Skin epidermis (tissue), 12 donors: ENCODE data around the gene APOC4.
A peak's percentile ranks its signal among the peaks of the same experiment; 100 is the strongest.

Experiments used
- H3K27ac ChIP-seq, 21 experiments: fragments of 200-600 bp; sonication (generic) in 11 of 21; one replicate each; pipeline ENCODE4 v1.5.0; 2020; ENCODE audit warnings: mild to moderate bottlenecking in 3 of 21, inconsistent platforms in 2 of 21, moderate library complexity in 2 of 21
- H3K4me3 ChIP-seq, 7 experiments: fragments of 200-600 bp; sonication (generic) in 2 of 7; one replicate each; pipeline ENCODE4 v1.5.0; 2020; ENCODE audit warnings: inconsistent platforms in 2 of 7, mild to moderate bottlenecking in 2 of 7, moderate library complexity in 1 of 7

APOC4 gene

DNA sequence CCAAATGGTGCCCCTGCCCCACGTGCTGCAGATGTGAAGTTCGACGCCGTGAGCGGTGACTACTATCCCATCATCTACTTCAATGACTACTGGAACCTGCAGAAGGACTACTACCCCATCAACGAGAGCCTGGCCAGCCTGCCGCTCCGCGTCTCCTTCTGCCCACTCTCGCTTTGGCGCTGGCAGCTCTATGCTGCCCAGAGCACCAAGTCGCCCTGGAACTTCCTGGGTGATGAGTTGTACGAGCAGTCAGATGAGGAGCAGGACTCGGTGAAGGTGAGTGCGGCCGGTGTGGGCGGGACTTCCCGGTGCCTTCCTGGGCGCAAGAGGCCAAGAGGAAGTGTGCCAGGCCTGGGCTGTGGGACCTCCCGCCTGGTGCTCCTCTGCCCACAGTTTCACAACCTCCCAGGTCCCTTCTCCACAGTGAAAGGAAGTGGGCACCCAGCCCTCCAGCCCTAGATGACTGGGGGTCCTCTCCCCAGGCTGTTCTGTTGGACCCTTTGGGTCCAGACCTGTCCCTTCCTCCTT is 45.2 kb downstream of the APOC4 start:
- peak overlapping the region in 4 of 21 experiments; percentile 21 to 65 (median 47) for H3K27ac ChIP-seq
- H3K4me3 ChIP-seq = no peak overlapping the region

- Histone ChIP-seq H3K4me3 (no peak overlapping the region), H3K27ac (peak overlapping the region in 6 of 21 experiments; percentile 3 to 65 (median 28))
Observed at GRCh38 chr19:44988273-44988672, 46.2 kb downstream of the APOC4 start.

DNA sequence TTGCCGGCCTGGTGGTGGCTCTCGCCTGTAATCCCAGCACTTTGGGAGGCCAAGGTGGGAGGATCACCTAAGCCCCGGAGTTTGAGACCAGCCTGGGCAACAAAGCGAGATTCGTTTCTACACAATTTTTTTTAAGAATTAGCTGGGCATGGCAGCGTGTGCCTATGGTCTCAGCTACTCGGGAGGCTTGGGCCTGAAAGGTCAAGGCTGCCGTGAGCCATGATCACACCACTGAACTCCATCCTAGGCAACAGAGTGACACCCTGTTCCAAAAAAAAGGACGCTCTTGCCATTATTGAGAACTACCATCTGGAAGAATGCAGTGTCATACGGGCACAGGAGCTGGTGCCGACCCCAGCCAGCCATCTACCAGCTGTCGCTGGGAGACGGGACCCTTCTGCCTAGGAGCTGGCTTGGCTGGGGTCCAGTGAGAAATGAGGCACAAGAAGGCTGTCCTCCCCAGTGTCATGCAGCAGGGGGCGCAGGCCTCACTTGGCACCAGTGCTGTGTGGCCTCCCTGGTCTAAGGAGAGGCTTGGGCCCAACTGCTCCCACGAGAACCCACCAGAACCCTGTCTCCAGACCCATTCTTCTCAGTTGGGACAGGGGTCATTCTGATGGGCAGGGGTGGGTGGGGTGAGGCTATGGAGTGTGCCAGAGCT is 47.0 kb downstream of the APOC4 start:
- H3K4me3 ChIP-seq = no peak overlapping the region
- H3K27ac ChIP-seq = peak overlapping the region in 6 of 21 experiments; percentile 3 to 65 (median 21)

GRCh38 chr19:44990459-44990858 is 48.4 kb downstream of the APOC4 start:
- H3K27ac ChIP-seq = no peak overlapping the region
- no peak overlapping the region for H3K4me3 ChIP-seq

DNA sequence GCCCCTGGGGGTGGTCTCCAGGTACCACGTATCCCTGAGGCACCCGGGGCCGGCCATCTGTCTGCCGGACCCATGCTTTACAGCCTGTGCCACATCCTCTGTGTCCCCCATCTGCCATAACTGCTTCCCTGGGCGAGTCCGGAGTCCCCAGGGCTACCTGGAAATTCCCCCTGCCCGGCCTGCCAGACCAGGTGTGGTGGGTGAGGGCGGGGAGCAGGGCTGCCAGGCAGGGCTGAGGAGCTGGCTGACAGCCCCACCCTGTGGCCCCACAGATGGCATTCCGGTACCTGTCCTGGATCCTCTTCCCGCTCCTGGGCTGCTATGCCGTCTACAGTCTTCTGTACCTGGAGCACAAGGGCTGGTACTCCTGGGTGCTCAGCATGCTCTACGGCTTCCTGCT is 48.9 kb downstream of the APOC4 start:
- Histone ChIP-seq H3K27ac (no peak overlapping the region), H3K4me3 (no peak overlapping the region)

- Histone ChIP-seq H3K4me3 (no peak overlapping the region), H3K27ac (no peak overlapping the region)
Observed at GRCh38 chr19:44992336-44993163, 50.5 kb downstream of the APOC4 start.

DNA sequence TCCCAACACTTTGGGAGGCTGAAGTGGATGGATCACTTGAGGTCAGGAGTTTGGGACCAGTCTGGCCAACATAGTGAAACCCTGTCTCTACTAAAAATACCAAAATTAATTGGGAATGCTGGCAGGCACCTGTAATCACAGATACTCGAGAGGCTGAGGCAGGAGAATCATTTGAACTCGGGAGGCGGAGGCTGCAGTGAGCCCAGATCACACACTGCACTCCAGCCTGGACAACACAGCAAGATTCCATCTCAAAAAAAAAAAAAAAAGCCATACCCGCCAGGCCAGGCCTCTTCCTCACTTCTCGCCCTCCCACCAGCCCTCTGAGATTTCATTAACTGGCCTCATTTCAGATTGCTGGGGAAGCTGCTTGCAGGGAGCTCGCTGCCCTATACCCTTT is 51.5 kb downstream of the APOC4 start:
- Histone ChIP-seq H3K27ac (no peak overlapping the region), H3K4me3 (no peak overlapping the region)

- no peak overlapping the region for H3K27ac ChIP-seq
- H3K4me3 ChIP-seq = no peak overlapping the region
Observed at GRCh38 chr19:44993926-44994537, 52.0 kb downstream of the APOC4 start.
